Hippocampal formation (tissue), 2 donors: ENCODE data around the gene PEAK1.
"Not testable (repeated sequence)": the region's sequence is repeated elsewhere in the genome, so short reads cannot be mapped to it uniquely, and the experiment has no call there.

Experiments
- DNase-seq, 2 donors: peaks; one replicate each; lab custom pipeline; 2025; lab: John Stamatoyannopoulos, UW

PEAK1 gene

GRCh38 chr15:77311618-77312398 is 108.1 kb downstream of the PEAK1 start:
- DNase-seq = no peak

- no peak for DNase-seq
These were observed 108.9 kb downstream of the PEAK1 start for GRCh38 chr15:77311020-77311419.

GRCh38 chr15:77309392-77309791 is 110.5 kb downstream of the PEAK1 start:
- DNase-seq = no peak

DNA sequence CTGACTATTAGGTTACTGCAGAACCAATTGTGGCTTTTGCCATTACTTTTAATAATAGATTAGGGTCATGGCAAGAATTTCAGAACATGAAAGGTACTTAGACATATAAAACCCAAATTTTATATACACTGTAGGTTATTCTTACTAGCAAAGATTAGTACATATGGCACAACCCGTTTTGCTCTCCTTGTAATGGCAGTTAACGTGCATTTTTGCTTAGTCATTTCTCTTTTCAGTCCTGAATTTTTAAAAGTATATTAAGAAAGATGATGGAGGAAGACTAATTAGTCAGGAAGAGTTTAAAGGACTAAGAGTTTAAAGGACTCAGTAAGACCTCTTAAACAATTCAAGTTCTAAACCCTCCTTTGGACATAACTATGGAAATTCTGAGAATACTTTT is 114.0 kb downstream of the PEAK1 start:
- no peak for DNase-seq

GRCh38 chr15:77296773-77297337 is 123.0 kb downstream of the PEAK1 start:
- no peak for DNase-seq

DNA sequence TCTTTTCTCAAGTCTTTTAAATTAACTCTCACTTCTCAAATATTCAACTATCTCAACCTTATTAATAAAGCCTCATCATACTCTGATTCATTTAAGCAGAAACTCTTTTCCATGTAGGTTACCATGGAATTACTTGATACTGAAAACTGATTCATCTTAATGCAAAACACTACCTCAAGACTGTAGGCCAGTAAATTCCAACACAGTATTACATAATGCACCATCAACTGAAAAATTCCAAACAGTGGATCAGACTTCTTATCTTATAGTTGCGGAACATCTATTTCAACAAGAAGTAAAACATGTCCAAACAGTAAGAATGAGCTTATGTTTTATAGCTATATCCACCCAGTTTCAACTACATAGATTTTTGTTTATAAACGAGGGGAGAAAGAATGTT is 124.5 kb downstream of the PEAK1 start:
- DNase-seq = no peak

GRCh38 chr15:77292969-77293558 is 126.8 kb downstream of the PEAK1 start:
- no peak for DNase-seq

DNA sequence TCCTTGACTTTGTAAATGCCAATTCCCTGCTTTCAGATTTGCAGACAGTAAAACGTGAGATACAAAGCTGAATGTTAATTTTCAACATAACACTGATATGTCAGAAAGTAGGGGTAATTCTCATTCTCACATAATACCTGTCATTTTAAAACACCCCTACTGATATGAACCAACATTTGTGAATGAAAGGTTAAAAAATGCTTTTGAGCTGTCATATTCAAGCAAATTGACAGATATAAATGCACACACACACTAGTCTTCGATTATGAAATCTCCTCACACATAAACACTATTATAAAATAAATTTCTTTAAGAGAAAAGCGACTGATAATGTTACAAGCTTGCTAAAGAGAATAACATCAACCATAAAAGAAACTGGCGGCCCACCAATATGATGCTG is 128.8 kb downstream of the PEAK1 start:
- no peak for DNase-seq

- no peak for DNase-seq
These were observed 132.5 kb downstream of the PEAK1 start for GRCh38 chr15:77287385-77287784.

- no peak for DNase-seq
These were observed 134.6 kb downstream of the PEAK1 start for GRCh38 chr15:77285057-77285997.

- DNase-seq = no peak
These were observed 137.6 kb downstream of the PEAK1 start for GRCh38 chr15:77282333-77282732.

DNA sequence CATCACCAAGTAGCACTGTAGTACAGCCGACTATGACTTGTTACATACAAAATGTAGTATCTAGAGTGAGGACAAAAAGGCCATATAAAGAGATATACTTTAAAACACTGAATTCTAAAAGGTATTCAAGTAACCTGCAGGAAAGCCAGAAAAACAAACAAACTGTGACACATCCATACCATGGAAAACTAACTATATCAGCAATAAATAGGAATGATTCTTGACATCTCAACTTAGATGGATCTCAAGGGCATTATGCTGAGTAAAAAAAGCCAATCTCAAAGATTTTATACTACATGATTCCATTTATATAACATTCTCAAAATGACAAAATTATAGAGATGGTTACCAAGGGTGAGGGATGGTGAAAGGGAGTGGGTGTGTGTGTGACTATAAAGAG is 143.0 kb downstream of the PEAK1 start:
- DNase-seq = no peak

- DNase-seq = no peak
These were observed 143.8 kb downstream of the PEAK1 start for GRCh38 chr15:77276096-77276495.

- not testable (repeated sequence) for DNase-seq
These were observed 146.8 kb downstream of the PEAK1 start for GRCh38 chr15:77273136-77273535.

- DNase-seq = no peak
These were observed 153.1 kb downstream of the PEAK1 start for GRCh38 chr15:77266708-77267386.

DNA sequence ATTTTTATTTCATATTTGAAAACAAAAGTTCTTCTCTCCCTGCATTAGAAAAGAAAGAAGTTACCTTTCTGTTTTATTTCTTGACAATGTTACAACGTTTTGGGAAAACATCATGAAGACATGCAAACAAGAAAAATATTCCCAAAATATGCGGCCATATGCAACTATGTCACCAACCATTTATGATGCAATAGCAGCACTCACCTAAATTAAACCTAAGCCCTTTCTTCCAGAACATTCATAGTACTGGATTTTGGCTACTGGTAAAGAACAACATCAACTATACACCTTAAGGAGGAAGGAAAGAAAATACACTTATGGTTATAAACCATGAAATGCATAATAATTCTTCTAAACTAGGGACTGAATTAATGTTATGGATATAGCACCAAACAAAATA is 164.5 kb downstream of the PEAK1 start:
- no peak for DNase-seq

GRCh38 chr15:77251662-77252061 is 168.2 kb downstream of the PEAK1 start:
- DNase-seq = no peak

DNA sequence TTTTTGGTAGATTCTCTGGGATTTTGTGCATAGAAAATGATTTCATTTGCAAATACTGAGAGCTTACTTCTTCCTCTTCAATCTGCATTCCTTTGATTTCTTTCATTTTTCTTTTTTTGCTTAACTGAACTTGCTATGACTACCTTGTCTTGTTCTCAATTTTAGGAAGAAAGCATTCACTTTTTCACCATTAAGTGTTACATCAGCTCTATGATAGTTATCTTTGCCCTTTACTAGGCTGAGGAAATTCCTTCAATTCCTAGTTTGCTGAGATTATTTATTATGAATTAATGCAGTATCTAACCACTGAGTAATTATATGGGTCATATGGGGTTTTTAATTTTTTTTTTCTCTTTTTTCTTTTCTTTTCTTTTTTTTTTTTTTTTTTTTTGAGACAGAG is 172.8 kb downstream of the PEAK1 start:
- no peak for DNase-seq

DNA sequence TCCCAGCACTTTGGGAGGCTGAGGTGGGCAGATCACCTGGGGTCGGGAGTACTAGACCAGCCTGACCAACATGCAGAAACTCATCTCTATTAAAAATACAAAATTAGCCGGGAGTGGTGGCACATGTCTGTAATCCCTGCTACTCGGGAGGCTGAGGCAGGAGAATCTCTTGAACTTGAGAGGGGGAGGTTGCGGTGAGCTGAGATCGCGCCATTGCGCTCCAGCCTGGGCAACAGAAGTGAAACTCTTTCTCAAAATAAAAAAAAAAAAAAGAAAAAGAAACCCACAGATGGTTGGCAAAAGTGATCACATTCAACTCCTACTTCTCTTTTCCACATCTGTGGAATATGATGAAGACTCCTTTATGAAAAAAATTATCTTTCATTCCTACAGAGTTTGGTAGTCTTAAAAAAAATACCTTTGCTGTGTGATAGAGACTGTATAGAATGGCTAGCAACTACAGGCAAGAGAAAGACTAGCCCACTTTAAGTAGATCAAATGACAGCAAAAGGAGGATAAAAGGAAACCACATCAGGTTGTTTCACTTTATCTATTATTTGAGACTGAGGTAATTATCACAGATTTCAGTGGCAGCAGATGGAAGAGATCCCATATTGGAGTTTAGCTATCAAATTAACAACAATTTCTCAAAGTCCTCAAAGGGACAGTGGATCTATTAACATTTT is 176.0 kb downstream of the PEAK1 start:
- DNase-seq = no peak

- no peak for DNase-seq
These were observed 176.8 kb downstream of the PEAK1 start for GRCh38 chr15:77243135-77243534.
